Measurements from ENCODE around the gene CNTNAP3B.
"Not testable (repeated sequence)": the region's sequence is repeated elsewhere in the genome, so short reads cannot be mapped to it uniquely, and the experiment has no call there.

Gene CNTNAP3B

GRCh38 chr9:41974906-41975305 lies 154.3 kb downstream of the CNTNAP3B start:
- not testable (repeated sequence) for DNase-seq

GRCh38 chr9:41953007-41953406 lies 176.2 kb downstream of the CNTNAP3B start:
- DNase-seq, result not testable (repeated sequence)

GRCh38 chr9:41941738-41942137 lies 187.5 kb downstream of the CNTNAP3B start:
- DNase-seq, result not testable (repeated sequence)

GRCh38 chr9:41938143-41938542 lies 191.1 kb downstream of the CNTNAP3B start:
- DNase-seq, result not testable (repeated sequence)

- DNase-seq, result not testable (repeated sequence)
Measured at GRCh38 chr9:41935727-41936126, 193.5 kb downstream of the CNTNAP3B start.

GRCh38 chr9:41929172-41929571 lies 200.1 kb downstream of the CNTNAP3B start:
- not testable (repeated sequence) for DNase-seq

GRCh38 chr9:41917374-41917773 lies 211.9 kb downstream of the CNTNAP3B start:
- DNase-seq, result not testable (repeated sequence)

- not testable (repeated sequence) for DNase-seq
Measured at GRCh38 chr9:41905488-41905887, 223.7 kb downstream of the CNTNAP3B start.

- DNase-seq, result not testable (repeated sequence)
Measured at GRCh38 chr9:41902762-41903161, 226.5 kb downstream of the CNTNAP3B start.

- not testable (repeated sequence) for DNase-seq
Measured at GRCh38 chr9:41898720-41899343, 230.4 kb downstream of the CNTNAP3B start.

GRCh38 chr9:41874557-41874956 lies 254.7 kb downstream of the CNTNAP3B start:
- DNase-seq, result not testable (repeated sequence)

GRCh38 chr9:41855422-41855821 lies 273.8 kb downstream of the CNTNAP3B start:
- not testable (repeated sequence) for DNase-seq

GRCh38 chr9:41851848-41852740 lies 277.1 kb downstream of the CNTNAP3B start:
- DNase-seq, result not testable (repeated sequence)

- not testable (repeated sequence) for DNase-seq
Measured at GRCh38 chr9:41847829-41848228, 281.4 kb downstream of the CNTNAP3B start.
